ENCODE results near the gene IL31RA.

DNA sequence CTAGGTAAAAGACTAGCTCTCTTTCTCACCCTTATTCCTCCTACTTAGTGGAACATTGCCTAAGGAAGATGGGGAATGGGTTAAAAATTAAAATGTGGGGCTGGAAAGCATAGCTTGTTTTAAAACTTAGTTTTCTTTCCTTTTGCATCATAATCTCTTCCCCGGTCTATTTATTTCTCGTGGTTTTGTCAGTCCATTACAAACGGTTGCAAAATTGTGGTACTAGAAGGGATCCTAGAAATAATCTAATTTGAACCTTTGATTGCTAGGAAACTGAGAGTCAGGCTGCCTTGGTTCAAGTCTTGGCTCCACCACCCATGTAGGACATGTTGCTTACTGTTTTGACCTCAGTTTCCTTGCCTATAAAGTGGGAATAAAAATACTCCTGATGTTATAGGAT, 1.3 kb downstream of the IL31RA start:
- TF ChIP-seq POLR2A (IDR thresholded peaks at IDR 0.05; ENCODE audit: low read length): no peak
- no peak for TF ChIP-seq ESRRA (IDR thresholded peaks at IDR 0.05; ENCODE audit: borderline replicate concordance, low read length)
- no peak for TF ChIP-seq EP300 (IDR thresholded peaks at IDR 0.05)
- TF ChIP-seq BHLHE40 (IDR thresholded peaks at IDR 0.05; ENCODE audit: low read depth, low read length): no peak
- TF ChIP-seq NPAS2 (CRISPR knock-in tag; IDR thresholded peaks at IDR 0.05; ENCODE audit: borderline replicate concordance): no peak
- TF ChIP-seq ZFP36 (IDR thresholded peaks at IDR 0.05; ENCODE audit: borderline replicate concordance, partially characterized antibody): no peak
- TF ChIP-seq, protein P1, sequence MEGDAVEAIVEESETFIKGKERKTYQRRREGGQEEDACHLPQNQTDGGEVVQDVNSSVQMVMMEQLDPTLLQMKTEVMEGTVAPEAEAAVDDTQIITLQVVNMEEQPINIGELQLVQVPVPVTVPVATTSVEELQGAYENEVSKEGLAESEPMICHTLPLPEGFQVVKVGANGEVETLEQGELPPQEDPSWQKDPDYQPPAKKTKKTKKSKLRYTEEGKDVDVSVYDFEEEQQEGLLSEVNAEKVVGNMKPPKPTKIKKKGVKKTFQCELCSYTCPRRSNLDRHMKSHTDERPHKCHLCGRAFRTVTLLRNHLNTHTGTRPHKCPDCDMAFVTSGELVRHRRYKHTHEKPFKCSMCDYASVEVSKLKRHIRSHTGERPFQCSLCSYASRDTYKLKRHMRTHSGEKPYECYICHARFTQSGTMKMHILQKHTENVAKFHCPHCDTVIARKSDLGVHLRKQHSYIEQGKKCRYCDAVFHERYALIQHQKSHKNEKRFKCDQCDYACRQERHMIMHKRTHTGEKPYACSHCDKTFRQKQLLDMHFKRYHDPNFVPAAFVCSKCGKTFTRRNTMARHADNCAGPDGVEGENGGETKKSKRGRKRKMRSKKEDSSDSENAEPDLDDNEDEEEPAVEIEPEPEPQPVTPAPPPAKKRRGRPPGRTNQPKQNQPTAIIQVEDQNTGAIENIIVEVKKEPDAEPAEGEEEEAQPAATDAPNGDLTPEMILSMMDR (IDR thresholded peaks at IDR 0.05): no peak
- TF ChIP-seq CEBPB (IDR thresholded peaks at IDR 0.05): no peak
- TF ChIP-seq RNF2 (IDR thresholded peaks at IDR 0.05; ENCODE audit: borderline replicate concordance, low read depth): no peak

Measured in A549 (cell line).